Astrocyte of the cerebellum (primary cell): ENCODE data around the gene TNFSF10.

Experiments
- DNase-seq: peaks from one replicate; pipeline ENCODE4 v3.0.0-alpha.2; 2011; ENCODE audit warnings: low read depth
- H3K4me3 ChIP-seq: 2 replicates; pipeline ENCODE4 v1.5.1; 2011; ENCODE audit warnings: mild to moderate bottlenecking, low read depth, low read length, moderate library complexity
- in situ Hi-C: cut with HindIII; loops from 2 replicates; pipeline ENCODE4 v1.10.0; 2017; ENCODE audit warnings: low sequenced_read_pairs
- TF ChIP-seq, protein P1 (sequence below): IDR thresholded peaks from 2 replicates; pipeline ENCODE4 v1.5.1; 2012; ENCODE audit warnings: low read length, low read depth, moderate library complexity, mild to moderate bottlenecking; ENCODE audit errors: missing control alignments

TNFSF10 gene

GRCh38 chr3:172519740-172520139, 3.5 kb downstream of the TNFSF10 start:
- TF ChIP-seq, protein P1, sequence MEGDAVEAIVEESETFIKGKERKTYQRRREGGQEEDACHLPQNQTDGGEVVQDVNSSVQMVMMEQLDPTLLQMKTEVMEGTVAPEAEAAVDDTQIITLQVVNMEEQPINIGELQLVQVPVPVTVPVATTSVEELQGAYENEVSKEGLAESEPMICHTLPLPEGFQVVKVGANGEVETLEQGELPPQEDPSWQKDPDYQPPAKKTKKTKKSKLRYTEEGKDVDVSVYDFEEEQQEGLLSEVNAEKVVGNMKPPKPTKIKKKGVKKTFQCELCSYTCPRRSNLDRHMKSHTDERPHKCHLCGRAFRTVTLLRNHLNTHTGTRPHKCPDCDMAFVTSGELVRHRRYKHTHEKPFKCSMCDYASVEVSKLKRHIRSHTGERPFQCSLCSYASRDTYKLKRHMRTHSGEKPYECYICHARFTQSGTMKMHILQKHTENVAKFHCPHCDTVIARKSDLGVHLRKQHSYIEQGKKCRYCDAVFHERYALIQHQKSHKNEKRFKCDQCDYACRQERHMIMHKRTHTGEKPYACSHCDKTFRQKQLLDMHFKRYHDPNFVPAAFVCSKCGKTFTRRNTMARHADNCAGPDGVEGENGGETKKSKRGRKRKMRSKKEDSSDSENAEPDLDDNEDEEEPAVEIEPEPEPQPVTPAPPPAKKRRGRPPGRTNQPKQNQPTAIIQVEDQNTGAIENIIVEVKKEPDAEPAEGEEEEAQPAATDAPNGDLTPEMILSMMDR: no peak
- in situ Hi-C loops: no loop called here
- no peak for DNase-seq
- peak overlapping the region; percentile 0 for H3K4me3 ChIP-seq

GRCh38 chr3:172518929-172519640, 4.1 kb downstream of the TNFSF10 start:
- in situ Hi-C loops: no loop called here
- H3K4me3 ChIP-seq: no peak overlapping the region
- no peak for DNase-seq
- TF ChIP-seq, protein P1: no peak

DNA sequence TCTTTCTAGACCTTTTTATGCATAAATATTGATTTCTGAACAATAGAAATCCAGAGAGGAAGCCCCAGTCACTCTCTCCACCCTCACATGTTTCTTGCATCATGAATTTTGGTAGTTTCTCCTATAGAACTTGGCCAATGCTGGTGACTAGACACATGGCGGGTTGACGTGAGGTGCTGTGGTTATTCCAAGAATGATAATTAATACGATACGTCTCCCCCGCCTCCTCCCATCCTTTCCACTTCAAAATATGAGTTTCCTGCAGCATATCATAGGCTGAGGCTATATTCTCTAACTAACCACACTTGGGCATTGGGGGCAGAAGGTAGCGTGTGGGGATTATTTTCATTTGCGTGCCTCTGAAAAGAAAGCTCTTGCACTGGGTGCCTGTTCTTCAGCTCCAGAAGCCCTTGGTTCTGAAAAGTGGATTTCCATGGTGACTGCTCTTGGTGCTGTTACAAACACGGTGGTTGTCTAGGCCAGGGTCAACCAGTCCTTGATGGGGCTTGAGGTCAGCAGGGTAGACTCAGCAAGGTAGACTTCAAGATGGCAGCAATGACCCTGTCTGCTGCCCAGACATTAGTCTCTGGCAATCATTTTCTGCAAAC, 5.3 kb downstream of the TNFSF10 start:
- TF ChIP-seq, protein P1: no peak
- in situ Hi-C loops: no loop called here
- DNase-seq: no peak
- H3K4me3 ChIP-seq: no peak overlapping the region

DNA sequence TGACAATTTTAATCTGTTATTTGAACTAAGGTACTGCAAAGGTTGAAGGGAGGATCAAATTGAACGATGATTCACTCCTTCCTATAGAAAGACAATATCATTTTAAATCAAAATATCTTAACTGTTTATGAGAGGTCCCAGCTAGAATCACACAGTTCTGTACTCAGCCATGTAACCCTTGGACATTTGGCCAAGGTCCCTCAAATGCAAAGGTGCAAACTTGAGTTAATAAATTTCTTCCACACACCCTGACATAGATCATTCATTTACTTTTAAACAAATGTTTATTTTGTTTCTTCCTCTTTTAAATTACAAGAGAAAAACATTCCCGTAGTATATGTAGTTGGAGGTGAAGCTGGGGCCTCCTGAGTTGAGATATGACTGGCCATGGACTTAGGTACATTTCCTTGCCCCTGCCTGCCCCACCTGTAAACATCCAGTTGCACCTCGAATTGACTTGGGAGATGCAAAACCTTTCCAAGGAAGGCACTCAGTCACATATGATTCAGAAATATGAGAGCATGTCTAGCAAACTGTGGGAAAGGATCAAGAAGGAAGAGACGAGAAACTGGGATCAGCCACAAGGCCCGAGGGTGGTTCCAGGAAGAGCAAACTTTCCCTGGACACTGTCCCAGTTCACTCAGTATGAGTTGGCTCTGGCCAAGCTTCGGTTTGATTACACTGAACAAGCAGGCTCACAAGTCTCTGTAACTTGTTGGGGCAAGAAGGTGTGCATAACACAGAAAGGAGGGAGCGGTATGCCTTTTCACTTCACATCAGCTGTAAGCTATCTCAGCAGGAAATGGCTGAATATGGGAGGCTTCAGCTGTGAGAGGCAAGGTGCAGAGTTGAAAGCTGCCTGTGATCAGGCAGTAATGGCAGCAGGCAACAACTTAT, 6.7 kb downstream of the TNFSF10 start:
- TF ChIP-seq, protein P1: no peak
- in situ Hi-C loops: no loop called here
- H3K4me3 ChIP-seq: no peak overlapping the region
- DNase-seq: peak; percentile 88

- TF ChIP-seq, protein P1: no peak
- H3K4me3 ChIP-seq: no peak overlapping the region
- in situ Hi-C loops: no loop called here
- DNase-seq: no peak
Observed at GRCh38 chr3:172515130-172515918, 7.9 kb downstream of the TNFSF10 start.

DNA sequence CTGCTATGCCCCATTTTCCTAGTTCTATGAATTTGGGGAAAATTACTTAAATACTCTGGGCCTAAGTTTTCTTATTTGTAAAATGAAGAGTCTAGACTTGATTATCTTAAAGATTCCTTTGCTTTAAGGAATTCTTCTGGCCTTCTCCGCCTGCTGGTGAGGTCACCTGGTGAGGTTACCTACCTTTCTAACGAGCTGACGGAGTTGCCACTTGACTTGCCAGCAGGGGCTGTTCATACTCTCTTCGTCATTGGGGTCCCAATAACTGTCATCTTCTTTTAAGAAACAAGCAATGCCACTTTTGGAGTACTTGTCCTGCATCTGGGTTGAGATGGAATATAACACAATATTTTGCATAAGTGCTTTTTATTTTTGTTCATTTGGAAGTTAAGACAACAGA, 8.6 kb downstream of the TNFSF10 start:
- in situ Hi-C loops: no loop called here
- no peak overlapping the region for H3K4me3 ChIP-seq
- no peak for DNase-seq
- TF ChIP-seq, protein P1: no peak
